ENCODE measurements around the gene SART3.

The SART3 gene

GRCh38 chr12:108483213-108484059, 77.5 kb downstream of the SART3 start:
- no peak for DNase-seq

DNA sequence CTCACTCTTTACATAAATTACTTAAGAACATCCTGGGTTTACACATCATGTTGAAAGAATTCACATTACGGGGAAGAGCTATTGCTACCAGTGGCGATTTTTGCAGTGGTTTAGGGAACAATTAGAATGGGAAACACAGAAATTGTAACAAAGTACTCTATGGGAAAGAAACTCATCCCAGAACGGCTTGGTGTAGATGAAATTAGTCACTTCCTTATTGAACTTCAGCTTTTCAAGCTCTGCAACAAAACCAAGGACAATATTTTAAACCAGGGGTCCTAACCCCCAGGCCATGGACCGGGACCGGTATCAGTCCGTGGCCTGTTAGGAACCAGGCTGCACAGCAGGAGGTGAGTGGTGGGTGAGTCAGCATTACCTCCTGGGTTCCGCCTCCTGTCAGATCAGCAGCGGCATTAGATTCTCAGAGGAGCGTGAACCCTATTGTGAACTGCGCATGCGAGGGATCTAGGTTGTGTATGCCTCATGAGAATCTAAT, 78.2 kb downstream of the SART3 start:
- no peak for DNase-seq

GRCh38 chr12:108479364-108480070, 81.5 kb downstream of the SART3 start:
- DNase-seq: no peak

GRCh38 chr12:108478611-108479206, 82.3 kb downstream of the SART3 start:
- no peak for DNase-seq

- no peak for DNase-seq
Measured at GRCh38 chr12:108477881-108478259, 83.1 kb downstream of the SART3 start.

DNA sequence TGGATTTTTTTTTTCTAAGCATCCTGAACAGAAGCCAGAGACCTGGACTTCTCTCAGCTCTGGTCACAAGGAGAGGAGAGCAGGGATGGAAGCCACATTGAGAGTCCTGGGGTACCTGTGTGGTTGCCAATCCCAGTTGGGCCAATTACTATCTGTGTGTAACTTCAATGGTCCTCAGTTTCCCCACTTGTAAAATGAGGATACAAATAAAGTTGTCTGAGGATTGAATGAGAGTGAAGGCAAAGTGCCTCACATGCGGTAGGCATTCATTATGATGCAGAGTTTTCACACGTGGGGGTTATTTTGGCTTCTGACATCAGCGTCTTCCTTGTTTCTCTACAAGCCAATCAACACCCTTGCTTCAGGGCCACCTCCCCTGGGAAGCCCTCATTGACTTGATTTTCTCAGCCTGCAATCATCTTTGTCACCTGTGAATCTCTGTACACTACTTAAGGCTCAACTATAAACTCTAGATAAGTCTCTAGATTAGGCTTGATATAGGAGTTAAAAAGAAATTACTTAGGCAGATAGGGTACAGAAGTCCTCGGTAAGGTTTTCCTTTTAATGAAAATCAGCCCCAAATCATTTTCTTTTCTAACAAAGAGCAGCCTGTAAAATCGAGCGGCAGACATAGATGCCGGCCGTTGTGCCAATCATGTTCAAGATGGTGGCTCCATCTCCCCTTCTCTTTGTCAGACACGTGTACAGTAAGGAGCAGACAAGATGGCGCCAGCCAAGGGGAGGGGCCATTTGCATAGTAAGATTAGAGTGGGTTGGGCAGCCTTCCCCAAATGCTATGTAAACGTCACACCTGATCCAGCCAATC, 83.7 kb downstream of the SART3 start:
- DNase-seq: no peak

DNA sequence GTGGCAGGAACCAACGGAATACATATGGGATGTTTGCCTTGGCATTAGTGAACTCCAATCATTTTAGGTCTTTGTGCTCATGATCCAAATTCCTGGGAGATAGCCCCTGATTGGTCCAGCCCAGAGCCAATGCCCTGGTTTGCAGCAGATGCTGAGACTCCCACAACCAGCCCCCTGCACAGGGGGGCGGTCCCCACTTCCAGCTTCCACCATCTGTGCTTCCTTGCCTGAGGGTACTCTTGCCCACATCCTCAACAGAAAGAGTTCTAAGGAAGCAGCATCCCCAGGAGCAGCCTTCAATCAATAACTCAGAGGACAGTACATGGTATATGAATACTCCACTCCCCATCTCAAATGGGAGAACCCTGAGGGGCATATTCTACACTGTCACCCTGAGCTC, 85.6 kb downstream of the SART3 start:
- no peak for DNase-seq

DNA sequence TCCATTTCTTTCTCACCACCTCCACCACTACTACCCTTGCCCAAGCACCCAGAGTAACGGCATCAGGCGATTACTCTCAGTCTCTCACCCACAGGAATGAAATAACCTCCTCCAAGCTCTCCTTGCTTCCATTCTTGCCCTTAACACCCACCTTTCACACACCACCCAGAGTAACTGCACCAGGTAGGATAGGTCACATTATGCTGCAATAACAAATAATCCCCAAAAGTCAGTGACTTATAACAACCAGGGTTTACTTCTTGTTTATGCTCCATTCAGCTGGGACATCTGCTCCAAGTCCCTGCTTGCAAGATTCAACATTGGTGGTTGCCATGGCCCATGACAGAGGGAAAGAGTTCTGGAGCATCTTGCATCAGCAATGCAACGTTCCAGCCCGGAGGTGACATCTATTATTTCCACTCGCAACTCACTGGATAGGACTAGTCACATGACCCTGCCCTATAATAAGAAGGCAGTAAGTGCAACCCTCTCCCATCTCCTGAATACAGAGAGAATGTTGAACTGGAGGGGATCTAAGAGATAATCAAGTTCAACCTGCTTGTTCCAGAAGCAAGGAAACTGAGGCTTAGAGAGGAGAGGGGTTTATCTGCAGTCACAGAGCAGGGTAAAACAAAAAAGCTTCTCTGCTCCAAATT, 87.4 kb downstream of the SART3 start:
- no peak for DNase-seq
